OCI-LY3 (cell line): Measurements from ENCODE around the gene TTLL5.

Experiments used
- EZH2phosphoT487 ChIP-seq: fragments of 200-600 bp; shearing (Covaris generic); IDR thresholded peaks from 2 replicates; pipeline ENCODE4 v1.6.1; 2018; ENCODE audit warnings: antibody characterized with exemption, mixed run types, low read depth
- TF ChIP-seq, protein P1 (sequence below): fragments of 200-600, 300-600 bp; sonication (generic); IDR thresholded peaks from 2 replicates; pipeline ENCODE4 v1.5.1; 2014; ENCODE audit warnings: antibody characterized with exemption, low read length, low read depth

DNA sequence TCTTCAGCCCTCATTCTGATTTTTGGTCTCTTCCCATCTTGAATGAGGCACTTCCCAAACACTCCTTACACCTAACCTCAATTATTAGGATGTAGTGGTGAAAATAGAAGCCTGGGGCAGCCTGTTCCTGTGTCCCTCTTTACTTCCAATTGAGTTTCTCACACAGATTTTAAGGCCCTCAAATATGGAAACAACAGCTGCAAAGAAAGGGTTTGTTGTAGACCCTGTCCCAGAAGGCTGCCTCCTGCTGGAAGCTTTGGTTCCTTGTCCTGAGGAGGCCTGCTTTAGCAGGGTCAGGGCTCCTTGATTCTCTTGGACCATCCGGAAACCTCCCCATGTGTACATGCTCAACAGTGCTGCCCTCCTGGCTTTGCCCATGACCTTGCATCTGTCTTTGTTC is 219.5 kb downstream of the TTLL5 start:
- TF ChIP-seq, protein P1, sequence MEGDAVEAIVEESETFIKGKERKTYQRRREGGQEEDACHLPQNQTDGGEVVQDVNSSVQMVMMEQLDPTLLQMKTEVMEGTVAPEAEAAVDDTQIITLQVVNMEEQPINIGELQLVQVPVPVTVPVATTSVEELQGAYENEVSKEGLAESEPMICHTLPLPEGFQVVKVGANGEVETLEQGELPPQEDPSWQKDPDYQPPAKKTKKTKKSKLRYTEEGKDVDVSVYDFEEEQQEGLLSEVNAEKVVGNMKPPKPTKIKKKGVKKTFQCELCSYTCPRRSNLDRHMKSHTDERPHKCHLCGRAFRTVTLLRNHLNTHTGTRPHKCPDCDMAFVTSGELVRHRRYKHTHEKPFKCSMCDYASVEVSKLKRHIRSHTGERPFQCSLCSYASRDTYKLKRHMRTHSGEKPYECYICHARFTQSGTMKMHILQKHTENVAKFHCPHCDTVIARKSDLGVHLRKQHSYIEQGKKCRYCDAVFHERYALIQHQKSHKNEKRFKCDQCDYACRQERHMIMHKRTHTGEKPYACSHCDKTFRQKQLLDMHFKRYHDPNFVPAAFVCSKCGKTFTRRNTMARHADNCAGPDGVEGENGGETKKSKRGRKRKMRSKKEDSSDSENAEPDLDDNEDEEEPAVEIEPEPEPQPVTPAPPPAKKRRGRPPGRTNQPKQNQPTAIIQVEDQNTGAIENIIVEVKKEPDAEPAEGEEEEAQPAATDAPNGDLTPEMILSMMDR = peak; percentile 26
- TF ChIP-seq EZH2phosphoT487 = no peak
